ENCODE results near the gene OVOL1. TPM values are rescaled to one million over a fixed set of nuclear protein-coding genes. Genes with fewer than 3 reads are reported as not detected.
A peak's percentile ranks its signal among the peaks of the same experiment; 100 is the strongest.

OVOL1 gene
- total and polyA plus RNA-seq, 2 experiments from 2014 or later: 1.5 to 3.3 TPM

- TF ChIP-seq ETS1 (IDR thresholded peaks at IDR 0.05) (no peak), EZH2 (IDR thresholded peaks at IDR 0.05; ENCODE audit: low read depth, unreplicated experiment) (no peak), EZH2phosphoT487 (IDR thresholded peaks at IDR 0.05; ENCODE audit: unreplicated experiment) (no peak), CTCF (conservative IDR thresholded peaks at IDR 0.05; ENCODE audit: low read depth in 2 of 2) (no peak), CREB1 (CRISPR knock-in tag; IDR thresholded peaks at IDR 0.05; ENCODE audit: low read depth) (no peak), REST (IDR thresholded peaks at IDR 0.05; ENCODE audit: unreplicated experiment) (no peak), ZNF114 (CRISPR knock-in tag; IDR thresholded peaks at IDR 0.05) (no peak), NANOG (IDR thresholded peaks at IDR 0.05; ENCODE audit: borderline replicate concordance) (no peak), POLR2AphosphoS5 (IDR thresholded peaks at IDR 0.05; ENCODE audit: low read depth) (no peak), ZNF331 (CRISPR knock-in tag; IDR thresholded peaks at IDR 0.05; ENCODE audit: low read depth) (no peak)
These were observed 5.6 kb downstream of the OVOL1 start (continued) for GRCh38 chr11:65792456-65792855.

- H3K4me3 ChIP-seq: no peak overlapping the region
- peaks cover 43% of the 10 kb centered on the region for H3K4me1 Mint-ChIP-seq
- no peak overlapping the region for H3K27ac ChIP-seq (ENCODE audit: low read depth)
- H3K36me3 Mint-ChIP-seq (ENCODE audit: low read depth): no peaks in the 10 kb centered on the region
- no peak for DNase-seq (ENCODE audit: low spot score)
- H3K4me2 ChIP-seq: no peak overlapping the region
- peak overlapping the region; percentile 68; the same call in 1 of the 2 replicates for H3K27ac Mint-ChIP-seq
- H3K4me1 ChIP-seq (ENCODE audit: insufficient read depth): peaks cover 23% of the 10 kb centered on the region
- peaks cover 11% of the 10 kb centered on the region for H3K27me3 ChIP-seq (ENCODE audit: insufficient read depth)
- peaks cover 16% of the 10 kb centered on the region for H3K27me3 Mint-ChIP-seq (ENCODE audit: insufficient read depth, low read depth, poor library complexity)
- 0 out of 2 replicates have a peak, but pooled peaks cover 2% of the 10 kb centered on the region for H3K9me2 ChIP-seq (ENCODE audit: insufficient read depth)
- H2AFZ ChIP-seq: no peak overlapping the region
- no peaks in the 10 kb centered on the region for H4K20me1 ChIP-seq (replicated peaks; ENCODE audit: insufficient read depth)
- peak; percentile 5 for ATAC-seq
- H3F3A ChIP-seq (replicated peaks; ENCODE audit: low read depth): 0 out of 2 replicates have a peak, but pooled peaks cover 4% of the 10 kb centered on the region
- H3K36me3 ChIP-seq (ENCODE audit: insufficient read depth): no peaks in the 10 kb centered on the region
- H3K79me2 ChIP-seq (replicated peaks; ENCODE audit: insufficient read depth): no peaks in the 10 kb centered on the region; the same call in 1 of the 2 replicates
- H3K9me3 Mint-ChIP-seq: no peaks in the 10 kb centered on the region
- no peak overlapping the region for H3K4me3 Mint-ChIP-seq
- TF ChIP-seq ETS1 (IDR thresholded peaks at IDR 0.05): no peak
- TF ChIP-seq CTCF (conservative IDR thresholded peaks at IDR 0.05; ENCODE audit: low read depth in 2 of 2): no peak
- no peak for TF ChIP-seq CREB1 (CRISPR knock-in tag; IDR thresholded peaks at IDR 0.05; ENCODE audit: low read depth)
- TF ChIP-seq ZNF114 (CRISPR knock-in tag; IDR thresholded peaks at IDR 0.05): no peak
- TF ChIP-seq STAT1 (IDR thresholded peaks at IDR 0.05; ENCODE audit: unreplicated experiment): no peak
- no peak for TF ChIP-seq NANOG (IDR thresholded peaks at IDR 0.05; ENCODE audit: borderline replicate concordance)
- TF ChIP-seq EZH2phosphoT487 (IDR thresholded peaks at IDR 0.05; ENCODE audit: unreplicated experiment): no peak
- no peak for TF ChIP-seq REST (IDR thresholded peaks at IDR 0.05; ENCODE audit: unreplicated experiment)
These were observed 6.3 kb downstream of the OVOL1 start for GRCh38 chr11:65793144-65793581.

Data from GM23338 (cell line).